Endodermal cell (in vitro differentiated cells): ENCODE results near the gene RHOV. TPM values are rescaled to one million over a fixed set of nuclear protein-coding genes. Genes with fewer than 3 reads are reported as not detected.

Source experiments
- DNase-seq: peaks from one replicate; pipeline ENCODE4 v3.0.0-alpha.2; 2017
- H3K27ac ChIP-seq: 2 replicates; pipeline ENCODE4 v1.5.1; 2013; ENCODE audit warnings: mild to moderate bottlenecking, low read depth, low read length, moderate library complexity
- H3K27me3 ChIP-seq: 2 replicates; pipeline ENCODE4 v1.6.1; 2013; ENCODE audit warnings: mild to moderate bottlenecking, low read length, moderate library complexity; ENCODE audit not compliant: insufficient read depth, control insufficient read depth, poor library complexity, severe bottlenecking
- H3K36me3 ChIP-seq: 2 replicates; pipeline ENCODE4 v1.7.0; 2013; ENCODE audit warnings: mild to moderate bottlenecking, low read length, moderate library complexity; ENCODE audit not compliant: control insufficient read depth, insufficient read depth
- H3K4me1 ChIP-seq: one replicate; pipeline ENCODE4 v1.7.0; 2013; ENCODE audit warnings: low read length; ENCODE audit not compliant: control insufficient read depth, insufficient read depth
- H3K4me3 ChIP-seq: 2 replicates; pipeline ENCODE4 v1.5.1; 2013; ENCODE audit warnings: mild to moderate bottlenecking, low read length, moderate library complexity
- H3K9ac ChIP-seq: 2 replicates; pipeline ENCODE4 v1.6.1; 2013; ENCODE audit warnings: mild to moderate bottlenecking, low read length, moderate library complexity; ENCODE audit not compliant: poor library complexity, severe bottlenecking; ENCODE audit errors: extremely low read depth
- H3K9me3 ChIP-seq: 2 replicates; pipeline ENCODE4 v1.6.1; 2013; ENCODE audit warnings: mild to moderate bottlenecking, low read length, moderate library complexity; ENCODE audit not compliant: control insufficient read depth
- H3K27ac Mint-ChIP-seq: 2 replicates; pipeline ENCODE4 v1.8.0; 2020; ENCODE audit warnings: mixed read lengths
- H3K27me3 Mint-ChIP-seq: 2 replicates; pipeline ENCODE4 v1.8.0; 2021; ENCODE audit warnings: mild to moderate bottlenecking, mixed read lengths; ENCODE audit not compliant: insufficient read depth
- H3K36me3 Mint-ChIP-seq: 2 replicates; pipeline ENCODE4 v1.8.0; 2020; ENCODE audit warnings: low read depth, mixed read lengths
- H3K4me1 Mint-ChIP-seq: 2 replicates; pipeline ENCODE4 v1.8.0; 2020; ENCODE audit warnings: mixed read lengths
- H3K4me3 Mint-ChIP-seq: 2 replicates; pipeline ENCODE4 v1.8.0; 2020; ENCODE audit warnings: mild to moderate bottlenecking, moderate library complexity, mixed read lengths
- H3K9me3 Mint-ChIP-seq: 2 replicates; pipeline ENCODE4 v1.8.0; 2020; ENCODE audit warnings: mild to moderate bottlenecking, mixed read lengths
- CTCF ChIP-seq: fragments of 200-600 bp; sonication (generic); conservative IDR thresholded peaks from 2 replicates; pipeline ENCODE4 v1.5.0; 2021; ENCODE audit warnings: antibody characterized with exemption, mild to moderate bottlenecking
- WGBS, 2 experiments: methylation state at CpG; one replicate each; pipeline versions ENCODE4 v1.1.5 to v1.1.7; 2013; ENCODE audit warnings: missing lambda C conversion rate in 2 of 2, mixed read lengths in 1 of 2; ENCODE audit not compliant: insufficient coverage in 1 of 2, insufficient read length in 1 of 2; 5-methylcytosine and 5-hydroxymethylcytosine counted together
- total RNA-seq, 2 donors: library from RNA; stranded (reverse); fragmentation: NEBNext Ultra II Directional in 1 of 2; extraction: Animal tissue kit (Norgen Biotek cat#: 25700) in 1 of 2; gene quantifications; 2 replicates in 1 of 2; 3 replicates in 1 of 2; pipeline ENCODE4 v1.2.1, GENCODE V29; 2021

The RHOV gene
- total RNA-seq, 2 donors from 2014 or later: 1.8 to 2.8 TPM

GRCh38 chr15:40900256-40901052, 26.4 kb upstream of the RHOV start:
- Mint-ChIP-seq H3K27me3 (no peaks in the 10 kb centered on the region), H3K9me3 (no peaks in the 10 kb centered on the region), H3K4me1 (no peaks in the 10 kb centered on the region), H3K36me3 (peaks cover 69% of the 10 kb centered on the region), H3K27ac (no peak overlapping the region), H3K4me3 (no peak overlapping the region)
- peaks cover 2% of the 10 kb centered on the region for H3K4me1 ChIP-seq
- peak; percentile 49 for DNase-seq
- H3K9me3 ChIP-seq: no peaks in the 10 kb centered on the region
- H3K27me3 ChIP-seq: no peaks in the 10 kb centered on the region
- 94 to 97% methylated on average over 34 to 36 of the region's 36 CpGs for WGBS, 2 experiments
- no peak overlapping the region for H3K4me3 ChIP-seq
- no peak overlapping the region for H3K9ac ChIP-seq
- no peak overlapping the region for H3K27ac ChIP-seq
- H3K36me3 ChIP-seq: peaks cover 82% of the 10 kb centered on the region
- TF ChIP-seq CTCF: no peak

- peaks cover 4% of the 10 kb centered on the region for H3K4me1 Mint-ChIP-seq
- Histone ChIP-seq H3K9me3 (no peaks in the 10 kb centered on the region), H3K4me3 (no peak overlapping the region), H3K4me1 (peaks cover 3% of the 10 kb centered on the region), H3K36me3 (peaks cover 75% of the 10 kb centered on the region), H3K27ac (no peak overlapping the region), H3K27me3 (no peaks in the 10 kb centered on the region), H3K9ac (no peak overlapping the region)
- H3K27ac Mint-ChIP-seq: no peak overlapping the region
- WGBS, 2 experiments: 95 to 98% methylated on average over 25 to 33 of the region's 33 CpGs
- DNase-seq: peak; percentile 41
- no peak for TF ChIP-seq CTCF
- peaks cover 3% of the 10 kb centered on the region for H3K9me3 Mint-ChIP-seq
- no peaks in the 10 kb centered on the region for H3K27me3 Mint-ChIP-seq
- H3K4me3 Mint-ChIP-seq: no peak overlapping the region
- H3K36me3 Mint-ChIP-seq: peaks cover 69% of the 10 kb centered on the region
These were observed 25.6 kb upstream of the RHOV start for GRCh38 chr15:40899536-40900207.

- Mint-ChIP-seq H3K4me3 (peak overlapping the region; percentile 96), H3K27me3 (peaks cover 19% of the 10 kb centered on the region), H3K27ac (peak overlapping the region; percentile 99), H3K4me1 (peaks cover 4% of the 10 kb centered on the region), H3K9me3 (peaks cover 3% of the 10 kb centered on the region), H3K36me3 (peaks cover 37% of the 10 kb centered on the region)
- WGBS, 2 experiments: 2 to 9% methylated on average over 12 to 32 of the region's 33 CpGs
- H3K4me1 ChIP-seq: peaks cover 3% of the 10 kb centered on the region
- peak; percentile 86 for TF ChIP-seq CTCF
- H3K36me3 ChIP-seq: peaks cover 39% of the 10 kb centered on the region
- H3K9me3 ChIP-seq: no peaks in the 10 kb centered on the region
- H3K9ac ChIP-seq: peak overlapping the region; percentile 95
- peak overlapping the region; percentile 97 for H3K4me3 ChIP-seq
- H3K27ac ChIP-seq: peak overlapping the region; percentile 85
- DNase-seq: peak; percentile 92
- peaks cover 16% of the 10 kb centered on the region for H3K27me3 ChIP-seq
These were observed 20.8 kb upstream of the RHOV start for GRCh38 chr15:40894681-40895448.
